Ishikawa (cell line): Measurements from ENCODE around the gene LRFN2.

ENCODE experiments used
- CEBPB ChIP-seq: IDR thresholded peaks from 2 replicates; pipeline ENCODE4 v1.6.1; 2012
- CREB1 ChIP-seq: IDR thresholded peaks from 2 replicates; pipeline ENCODE4 v1.6.1; 2012; ENCODE audit warnings: low read depth
- EGR1 ChIP-seq: IDR thresholded peaks from 2 replicates; pipeline ENCODE4 v1.6.1; 2012
- EP300 ChIP-seq: IDR thresholded peaks from 2 replicates; pipeline ENCODE4 v1.6.1; 2012; ENCODE audit warnings: borderline replicate concordance
- FOXM1 ChIP-seq: IDR thresholded peaks from 2 replicates; pipeline ENCODE4 v1.6.1; 2012; ENCODE audit warnings: low read depth, borderline replicate concordance
- NFIC ChIP-seq: IDR thresholded peaks from 2 replicates; pipeline ENCODE4 v1.6.1; 2012
- RAD21 ChIP-seq: IDR thresholded peaks from 2 replicates; pipeline ENCODE4 v1.6.1; 2012; ENCODE audit warnings: low read depth
- TAF1 ChIP-seq: IDR thresholded peaks from 2 replicates; pipeline ENCODE4 v1.6.1; 2012; ENCODE audit warnings: low read depth, mild to moderate bottlenecking
- TCF12 ChIP-seq: IDR thresholded peaks from 2 replicates; pipeline ENCODE4 v1.6.1; 2012; ENCODE audit warnings: low read depth
- TEAD4 ChIP-seq: IDR thresholded peaks from 2 replicates; pipeline ENCODE4 v1.6.1; 2012
- YY1 ChIP-seq: IDR thresholded peaks from 2 replicates; pipeline ENCODE4 v1.6.1; 2012; ENCODE audit warnings: low read depth
- ZBTB7A ChIP-seq: IDR thresholded peaks from 2 replicates; pipeline ENCODE4 v1.6.1; 2012; ENCODE audit warnings: low read depth
- TF ChIP-seq, protein P1 (sequence below): IDR thresholded peaks from 2 replicates; pipeline ENCODE4 v1.6.1; 2012
- TF ChIP-seq, protein P2 (sequence below): IDR thresholded peaks from 2 replicates; pipeline ENCODE4 v1.6.1; 2012; ENCODE audit warnings: low read depth, mild to moderate bottlenecking
- TF ChIP-seq, protein P3 (sequence below): IDR thresholded peaks from 2 replicates; pipeline ENCODE4 v1.6.1; 2012

The LRFN2 gene

DNA sequence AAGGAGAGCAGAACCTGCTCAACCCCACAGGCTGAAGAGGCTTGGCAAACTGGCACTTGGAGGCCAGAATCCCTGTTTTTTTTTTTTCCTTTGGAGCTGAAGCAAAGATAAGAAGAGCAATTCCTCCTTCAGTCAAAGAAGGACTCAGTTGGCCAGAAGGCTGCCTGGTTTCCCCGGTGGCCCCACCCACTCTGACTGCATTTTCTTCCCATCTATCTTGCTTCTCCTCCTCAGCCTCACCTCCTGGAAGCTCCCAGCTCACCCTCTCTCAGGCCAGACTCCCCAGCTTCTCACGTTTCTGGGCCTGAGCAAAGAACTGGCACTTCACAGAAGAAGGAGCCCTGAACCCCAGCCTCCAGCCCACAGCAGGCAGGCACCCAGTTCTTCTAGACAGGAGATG is 2.4 kb downstream of the LRFN2 start:
- TF ChIP-seq TEAD4 (no peak), TAF1 (no peak), CEBPB (no peak), TCF12 (no peak), RAD21 (no peak)
- TF ChIP-seq, protein P1, sequence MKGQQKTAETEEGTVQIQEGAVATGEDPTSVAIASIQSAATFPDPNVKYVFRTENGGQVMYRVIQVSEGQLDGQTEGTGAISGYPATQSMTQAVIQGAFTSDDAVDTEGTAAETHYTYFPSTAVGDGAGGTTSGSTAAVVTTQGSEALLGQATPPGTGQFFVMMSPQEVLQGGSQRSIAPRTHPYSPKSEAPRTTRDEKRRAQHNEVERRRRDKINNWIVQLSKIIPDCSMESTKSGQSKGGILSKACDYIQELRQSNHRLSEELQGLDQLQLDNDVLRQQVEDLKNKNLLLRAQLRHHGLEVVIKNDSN: no peak

DNA sequence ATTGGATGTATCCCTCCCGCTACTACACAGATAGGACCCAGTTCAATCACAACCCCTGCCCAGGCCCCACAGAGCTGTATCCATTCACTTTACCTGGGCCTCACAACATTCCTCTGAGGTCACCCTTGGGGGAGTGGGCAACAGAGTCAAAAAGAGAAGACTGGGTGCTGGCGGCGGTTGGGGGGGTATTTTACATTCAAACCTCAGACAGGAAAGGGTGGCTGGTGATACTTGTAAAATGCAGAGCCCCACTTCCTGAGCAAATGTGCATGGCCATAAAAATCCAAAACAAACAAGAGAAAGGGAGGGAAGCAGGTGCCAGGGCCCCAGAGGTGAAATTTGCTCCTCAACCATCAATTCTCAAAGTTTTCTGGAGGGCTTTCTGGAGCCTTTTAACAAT is 3.5 kb downstream of the LRFN2 start:
- TF ChIP-seq TAF1 (no peak), YY1 (no peak), TEAD4 (no peak), FOXM1 (no peak), CREB1 (no peak), NFIC (no peak), RAD21 (no peak), EP300 (no peak), EGR1 (no peak), TCF12 (no peak), ZBTB7A (no peak), CEBPB (no peak)
- TF ChIP-seq, protein P2, sequence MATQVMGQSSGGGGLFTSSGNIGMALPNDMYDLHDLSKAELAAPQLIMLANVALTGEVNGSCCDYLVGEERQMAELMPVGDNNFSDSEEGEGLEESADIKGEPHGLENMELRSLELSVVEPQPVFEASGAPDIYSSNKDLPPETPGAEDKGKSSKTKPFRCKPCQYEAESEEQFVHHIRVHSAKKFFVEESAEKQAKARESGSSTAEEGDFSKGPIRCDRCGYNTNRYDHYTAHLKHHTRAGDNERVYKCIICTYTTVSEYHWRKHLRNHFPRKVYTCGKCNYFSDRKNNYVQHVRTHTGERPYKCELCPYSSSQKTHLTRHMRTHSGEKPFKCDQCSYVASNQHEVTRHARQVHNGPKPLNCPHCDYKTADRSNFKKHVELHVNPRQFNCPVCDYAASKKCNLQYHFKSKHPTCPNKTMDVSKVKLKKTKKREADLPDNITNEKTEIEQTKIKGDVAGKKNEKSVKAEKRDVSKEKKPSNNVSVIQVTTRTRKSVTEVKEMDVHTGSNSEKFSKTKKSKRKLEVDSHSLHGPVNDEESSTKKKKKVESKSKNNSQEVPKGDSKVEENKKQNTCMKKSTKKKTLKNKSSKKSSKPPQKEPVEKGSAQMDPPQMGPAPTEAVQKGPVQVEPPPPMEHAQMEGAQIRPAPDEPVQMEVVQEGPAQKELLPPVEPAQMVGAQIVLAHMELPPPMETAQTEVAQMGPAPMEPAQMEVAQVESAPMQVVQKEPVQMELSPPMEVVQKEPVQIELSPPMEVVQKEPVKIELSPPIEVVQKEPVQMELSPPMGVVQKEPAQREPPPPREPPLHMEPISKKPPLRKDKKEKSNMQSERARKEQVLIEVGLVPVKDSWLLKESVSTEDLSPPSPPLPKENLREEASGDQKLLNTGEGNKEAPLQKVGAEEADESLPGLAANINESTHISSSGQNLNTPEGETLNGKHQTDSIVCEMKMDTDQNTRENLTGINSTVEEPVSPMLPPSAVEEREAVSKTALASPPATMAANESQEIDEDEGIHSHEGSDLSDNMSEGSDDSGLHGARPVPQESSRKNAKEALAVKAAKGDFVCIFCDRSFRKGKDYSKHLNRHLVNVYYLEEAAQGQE: no peak
- TF ChIP-seq, protein P1: no peak
- TF ChIP-seq, protein P3, sequence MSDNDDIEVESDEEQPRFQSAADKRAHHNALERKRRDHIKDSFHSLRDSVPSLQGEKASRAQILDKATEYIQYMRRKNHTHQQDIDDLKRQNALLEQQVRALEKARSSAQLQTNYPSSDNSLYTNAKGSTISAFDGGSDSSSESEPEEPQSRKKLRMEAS: no peak

DNA sequence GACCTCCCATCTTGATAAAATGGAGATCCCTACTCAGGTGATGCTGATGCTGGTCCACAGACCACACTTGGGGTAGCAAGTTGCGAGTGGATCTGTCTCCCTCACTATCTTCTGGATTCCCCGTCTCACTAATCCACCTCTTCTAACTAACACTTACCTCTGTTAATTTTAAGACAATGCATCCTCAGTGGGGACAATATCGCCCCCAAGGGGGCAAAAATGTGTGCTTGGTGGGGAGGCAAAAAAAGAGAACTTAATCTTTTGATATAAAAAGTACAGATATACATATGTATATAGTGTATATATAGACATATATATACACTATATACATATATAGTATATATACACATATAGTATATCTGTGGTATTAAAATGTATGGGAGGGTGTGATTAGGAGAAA is 4.3 kb downstream of the LRFN2 start:
- TF ChIP-seq EP300 (no peak), CREB1 (no peak), FOXM1 (no peak), TCF12 (no peak), CEBPB (no peak), RAD21 (no peak), EGR1 (no peak), YY1 (no peak), NFIC (no peak), TEAD4 (no peak), ZBTB7A (no peak), TAF1 (no peak)
- TF ChIP-seq, protein P3: no peak
- TF ChIP-seq, protein P2: no peak
- TF ChIP-seq, protein P1: no peak

DNA sequence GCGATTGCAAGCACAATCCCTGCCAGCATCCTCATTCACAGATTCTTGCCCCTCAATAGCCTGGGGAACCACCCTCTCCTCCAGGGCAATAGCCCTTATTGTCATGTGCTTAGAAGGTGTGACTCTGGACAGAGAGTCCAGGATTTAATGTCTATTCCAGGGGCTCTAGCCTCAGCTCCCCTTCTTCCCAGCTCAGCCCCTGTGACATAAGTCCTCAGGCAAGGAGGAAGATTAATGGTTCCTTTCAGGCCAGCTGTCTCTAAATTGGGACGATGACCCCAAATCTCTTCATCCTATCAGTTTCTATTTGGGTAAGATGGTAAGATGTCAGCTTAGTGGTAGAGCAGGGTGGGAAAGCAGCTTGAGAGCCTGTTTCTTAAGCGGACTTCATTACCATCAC is 8.1 kb downstream of the LRFN2 start:
- TF ChIP-seq TEAD4 (no peak), YY1 (no peak), TAF1 (no peak), TCF12 (no peak), CREB1 (no peak), FOXM1 (no peak)
- TF ChIP-seq, protein P2: no peak
- TF ChIP-seq, protein P1: no peak
